CD4-positive, alpha-beta T cell treated with Interleukin-15 for 4 hours (primary cell): Measurements from ENCODE around the gene ERBB2.
A peak's percentile ranks its signal among the peaks of the same experiment; 100 is the strongest.

ENCODE experiments used
- DNase-seq: peaks from one replicate; pipeline ENCODE4 v3.0.0-alpha.2; 2020; ENCODE audit warnings: low spot score

Gene ERBB2

GRCh38 chr17:39665642-39666224, 34.1 kb upstream of the ERBB2 start:
- no peak for DNase-seq

GRCh38 chr17:39666231-39666600, 33.6 kb upstream of the ERBB2 start:
- DNase-seq: no peak

- no peak for DNase-seq
Observed at GRCh38 chr17:39666601-39667261, 33.1 kb upstream of the ERBB2 start.

GRCh38 chr17:39667262-39667944, 32.5 kb upstream of the ERBB2 start:
- no peak for DNase-seq

GRCh38 chr17:39667945-39668924, 31.6 kb upstream of the ERBB2 start, which contains the start of gene PNMT:
Gene PNMT (plus strand): TSS chr17:39668453. CDS start chr17:39668476, 23 bp downstream.
- peak; percentile 62 for DNase-seq

- no peak for DNase-seq
Observed at GRCh38 chr17:39669897-39670735, 29.7 kb upstream of the ERBB2 start.

- no peak for DNase-seq
Observed at GRCh38 chr17:39670746-39671145, 29.1 kb upstream of the ERBB2 start.

GRCh38 chr17:39671651-39672521, 28.0 kb upstream of the ERBB2 start:
- DNase-seq: no peak

GRCh38 chr17:39672522-39673334, 27.1 kb upstream of the ERBB2 start:
- no peak for DNase-seq

- DNase-seq: no peak
Observed at GRCh38 chr17:39673335-39674081, 26.4 kb upstream of the ERBB2 start.

- DNase-seq: no peak
Observed at GRCh38 chr17:39674179-39674578, 25.7 kb upstream of the ERBB2 start.

GRCh38 chr17:39674702-39675389, 25.0 kb upstream of the ERBB2 start:
- no peak for DNase-seq

- DNase-seq: no peak
Observed at GRCh38 chr17:39675390-39676082, 24.3 kb upstream of the ERBB2 start.

- DNase-seq: peak; percentile 46
Observed at GRCh38 chr17:39676198-39676819, 23.6 kb upstream of the ERBB2 start.

- DNase-seq: no peak
Observed at GRCh38 chr17:39677072-39677471, 22.8 kb upstream of the ERBB2 start.

- DNase-seq: no peak
Observed at GRCh38 chr17:39677542-39678339, 22.1 kb upstream of the ERBB2 start.
